ENCODE results near the gene VOPP1.

- no peak for TF ChIP-seq CTCF (IDR thresholded peaks at IDR 0.05)
- TF ChIP-seq POLR2AphosphoS5 (IDR thresholded peaks at IDR 0.05): no peak
- TF ChIP-seq POLR2A (IDR thresholded peaks at IDR 0.05; ENCODE audit: low read depth): no peak
These were observed 3.4 kb upstream of the VOPP1 start for GRCh38 chr7:55575733-55576132.
